NCI-H345 (cell line): Measurements from ENCODE around the gene TEAD1.

Experiments
- DNase-seq: peaks from one replicate; lab custom pipeline; 2025; lab: John Stamatoyannopoulos, UW

TEAD1 gene

GRCh38 chr11:12834630-12835029, 160.4 kb downstream of the TEAD1 start:
- no peak for DNase-seq

- DNase-seq = no peak
These were observed 161.1 kb downstream of the TEAD1 start for GRCh38 chr11:12835286-12835685.

GRCh38 chr11:12838463-12839123, 164.4 kb downstream of the TEAD1 start:
- DNase-seq = no peak

GRCh38 chr11:12840871-12841660, 166.8 kb downstream of the TEAD1 start:
- no peak for DNase-seq

GRCh38 chr11:12841946-12842630, 167.9 kb downstream of the TEAD1 start:
- peak; percentile 36 for DNase-seq

GRCh38 chr11:12842933-12843636, 168.9 kb downstream of the TEAD1 start:
- peak; percentile 89 for DNase-seq

- DNase-seq = no peak
These were observed 170.9 kb downstream of the TEAD1 start for GRCh38 chr11:12845163-12845562.

- peak; percentile 96 for DNase-seq
These were observed 171.6 kb downstream of the TEAD1 start for GRCh38 chr11:12845739-12846358.

GRCh38 chr11:12846786-12847615, 172.8 kb downstream of the TEAD1 start:
- DNase-seq = peak; percentile 37

GRCh38 chr11:12848413-12848812, 174.2 kb downstream of the TEAD1 start:
- no peak for DNase-seq

- no peak for DNase-seq
These were observed 179.1 kb downstream of the TEAD1 start for GRCh38 chr11:12853325-12853651.

- DNase-seq = no peak
These were observed 179.6 kb downstream of the TEAD1 start for GRCh38 chr11:12853652-12854296.

- DNase-seq = no peak
These were observed 180.1 kb downstream of the TEAD1 start for GRCh38 chr11:12854297-12854661.

GRCh38 chr11:12854829-12855228, 180.6 kb downstream of the TEAD1 start:
- no peak for DNase-seq

GRCh38 chr11:12856338-12856737, 182.1 kb downstream of the TEAD1 start:
- DNase-seq = no peak

- DNase-seq = no peak
These were observed 183.4 kb downstream of the TEAD1 start for GRCh38 chr11:12857572-12857971.

GRCh38 chr11:12859872-12860657, 185.8 kb downstream of the TEAD1 start:
- DNase-seq = no peak

GRCh38 chr11:12860827-12861226, 186.6 kb downstream of the TEAD1 start:
- DNase-seq = no peak

GRCh38 chr11:12862696-12863469, 188.7 kb downstream of the TEAD1 start:
- DNase-seq = no peak
